ENCODE measurements around the gene NXNL1. TPM values are rescaled to one million over a fixed set of nuclear protein-coding genes. Genes with fewer than 3 reads are reported as not detected.

NXNL1 gene
- total RNA-seq, 1 donor from 2014 or later: not detected

- no peak for FAIRE-seq
- TF ChIP-seq CTCF (IDR thresholded peaks at IDR 0.05; ENCODE audit: insufficient read depth, low read length, severe bottlenecking): peak; percentile 20
- H3K36me3 ChIP-seq (ENCODE audit: control insufficient read depth, insufficient read depth, low read length): no peaks in the 10 kb centered on the region
- no peaks in the 10 kb centered on the region for H3K27me3 ChIP-seq (ENCODE audit: control insufficient read depth, insufficient read depth, low read length)
- peak overlapping the region; percentile 26 for H3K4me3 ChIP-seq (ENCODE audit: low read depth, low read length)
- DNase-seq (ENCODE audit: low read depth): peak; percentile 76
Observed at GRCh38 chr19:17488593-17489391, 28.1 kb upstream of the NXNL1 start.

- FAIRE-seq (no peak), DNase-seq (ENCODE audit: low read depth) (no peak)
- no peak overlapping the region for H3K4me3 ChIP-seq (ENCODE audit: low read depth, low read length)
- TF ChIP-seq CTCF (IDR thresholded peaks at IDR 0.05; ENCODE audit: insufficient read depth, low read length, severe bottlenecking): no peak
- no peaks in the 10 kb centered on the region for H3K27me3 ChIP-seq (ENCODE audit: control insufficient read depth, insufficient read depth, low read length)
- H3K36me3 ChIP-seq (ENCODE audit: control insufficient read depth, insufficient read depth, low read length): no peaks in the 10 kb centered on the region
Observed at GRCh38 chr19:17487284-17488121, 26.8 kb upstream of the NXNL1 start.

- Histone ChIP-seq H3K36me3 (ENCODE audit: control insufficient read depth, insufficient read depth, low read length) (no peaks in the 10 kb centered on the region), H3K4me3 (ENCODE audit: low read depth, low read length) (no peak overlapping the region), H3K27me3 (ENCODE audit: control insufficient read depth, insufficient read depth, low read length) (no peaks in the 10 kb centered on the region)
- no peak for FAIRE-seq
- no peak for DNase-seq (ENCODE audit: low read depth)
- TF ChIP-seq CTCF (IDR thresholded peaks at IDR 0.05; ENCODE audit: insufficient read depth, low read length, severe bottlenecking): no peak
Observed at GRCh38 chr19:17486545-17487240, 26.0 kb upstream of the NXNL1 start.

- no peak for FAIRE-seq
- H3K36me3 ChIP-seq (ENCODE audit: control insufficient read depth, insufficient read depth, low read length): no peaks in the 10 kb centered on the region
- no peak overlapping the region for H3K4me3 ChIP-seq (ENCODE audit: low read depth, low read length)
- no peak for DNase-seq (ENCODE audit: low read depth)
- no peak for TF ChIP-seq CTCF (IDR thresholded peaks at IDR 0.05; ENCODE audit: insufficient read depth, low read length, severe bottlenecking)
- no peaks in the 10 kb centered on the region for H3K27me3 ChIP-seq (ENCODE audit: control insufficient read depth, insufficient read depth, low read length)
Observed at GRCh38 chr19:17484520-17485185, 23.9 kb upstream of the NXNL1 start.

- DNase-seq (ENCODE audit: low read depth) (no peak), FAIRE-seq (no peak)
- H3K4me3 ChIP-seq (ENCODE audit: low read depth, low read length): no peak overlapping the region
- no peaks in the 10 kb centered on the region for H3K36me3 ChIP-seq (ENCODE audit: control insufficient read depth, insufficient read depth, low read length)
- no peaks in the 10 kb centered on the region for H3K27me3 ChIP-seq (ENCODE audit: control insufficient read depth, insufficient read depth, low read length)
- TF ChIP-seq CTCF (IDR thresholded peaks at IDR 0.05; ENCODE audit: insufficient read depth, low read length, severe bottlenecking): no peak
Observed at GRCh38 chr19:17483605-17484002, 22.9 kb upstream of the NXNL1 start.

Data from bronchial epithelial cell (primary cell).